Activated CD8-positive, alpha-beta memory T cell treated with anti-CD3 and anti-CD28 coated beads for 4 hours (primary cell): ENCODE results near the gene ARL6IP5.

Experiments
- DNase-seq, 2 donors: peaks; one replicate each; pipeline ENCODE4 v3.0.0-alpha.2; 2020; ENCODE audit warnings: low read depth in 2 of 2

ARL6IP5 gene

DNA sequence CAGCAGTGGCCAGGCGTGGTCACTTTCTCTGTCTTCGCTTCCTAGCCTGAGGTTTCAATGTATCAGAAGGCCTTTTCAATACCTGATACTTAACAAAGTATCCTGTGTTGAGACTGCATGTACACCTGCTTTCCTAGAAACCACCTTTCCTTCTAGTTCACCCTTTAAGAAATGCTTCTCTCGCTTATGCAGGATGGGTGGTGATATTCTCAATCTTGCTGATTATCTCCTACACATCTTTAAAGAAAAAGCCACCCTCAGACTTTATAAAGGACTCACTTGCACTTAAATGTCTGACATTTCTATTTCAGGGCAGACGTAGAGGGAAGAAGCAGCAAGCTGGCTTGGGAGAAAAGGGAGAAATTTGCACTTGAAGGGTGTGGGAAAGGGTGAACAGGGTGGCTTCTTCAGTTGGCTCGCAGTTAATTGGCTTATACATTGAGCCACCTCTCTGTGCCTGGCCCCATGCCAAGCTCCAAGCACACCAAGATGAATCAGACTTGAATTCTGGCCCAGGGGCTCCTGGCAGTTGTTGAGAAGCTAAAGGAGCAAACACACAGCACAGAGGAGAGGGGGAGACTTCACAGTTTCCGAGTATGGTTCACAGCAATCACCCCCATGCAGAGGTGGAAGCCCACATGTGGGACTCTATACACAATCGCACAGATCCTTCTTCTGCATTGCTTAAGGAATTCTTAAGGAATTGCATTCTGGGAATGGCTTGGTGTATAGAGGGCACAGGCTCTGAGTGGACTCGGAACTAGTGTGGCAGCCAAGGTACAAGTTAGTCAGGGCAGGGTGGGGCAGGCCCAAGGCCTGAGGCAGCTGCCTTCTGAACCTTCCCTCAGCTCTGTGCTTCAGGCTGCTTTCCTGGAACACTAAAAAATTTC, 1.3 kb downstream of the ARL6IP5 start:
- peak; percentile 54 to 63 for DNase-seq

DNA sequence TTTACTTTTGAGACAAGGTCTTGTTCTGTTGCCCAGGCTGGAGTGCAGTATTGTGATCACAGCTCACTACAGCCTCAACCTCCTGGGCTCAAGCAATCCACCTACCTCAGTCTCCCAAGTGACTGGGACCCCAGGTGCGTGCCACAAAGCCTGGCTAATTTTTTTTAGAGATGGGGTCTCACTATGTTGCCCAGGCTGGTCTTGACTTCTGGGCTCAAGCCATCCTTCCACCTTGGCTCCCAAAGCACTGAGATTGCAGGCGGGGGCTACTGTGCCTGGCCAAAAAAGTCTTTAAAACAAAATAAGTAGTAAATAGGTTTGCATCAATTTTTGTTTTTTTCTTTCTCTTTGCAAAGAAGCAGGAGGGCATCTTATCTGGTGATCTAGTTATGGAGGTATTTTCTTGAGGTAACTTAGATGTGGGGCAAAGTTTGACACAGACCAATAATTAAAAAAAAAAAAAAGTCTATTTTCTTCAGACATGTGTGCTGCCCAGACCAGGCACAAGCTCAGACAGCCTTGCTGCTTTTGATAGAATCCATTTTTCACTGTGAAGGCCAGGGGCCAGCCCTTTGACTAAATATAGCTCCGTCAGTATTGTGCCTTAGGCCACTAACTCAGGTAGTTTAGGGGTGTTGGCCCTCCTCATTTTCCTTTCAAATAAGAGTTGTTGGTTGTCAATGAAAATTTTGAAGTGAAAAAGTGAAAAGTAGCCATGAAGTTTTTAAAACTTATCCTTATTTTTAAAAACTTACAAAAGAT, 2.5 kb downstream of the ARL6IP5 start:
- no peak for DNase-seq

DNA sequence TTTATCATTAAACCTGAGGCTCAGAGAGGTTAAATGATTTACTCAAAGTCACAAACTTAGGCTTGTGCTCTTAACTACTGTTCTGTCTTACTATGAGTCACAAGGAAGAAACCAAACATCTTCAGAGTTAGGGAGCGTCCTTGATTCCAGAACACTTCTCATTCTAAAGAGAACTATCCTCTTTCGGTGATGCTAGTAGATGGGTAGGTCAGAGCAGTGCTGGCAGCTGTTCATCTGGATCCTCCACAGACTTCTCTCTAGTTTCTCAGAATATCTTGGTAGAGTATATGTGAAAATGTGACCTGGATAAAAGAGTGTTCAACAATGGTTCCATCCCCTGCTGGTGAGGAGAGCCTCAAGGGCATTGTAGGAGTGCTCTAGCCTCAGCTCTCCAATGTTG, 3.3 kb downstream of the ARL6IP5 start:
- DNase-seq = no peak

DNA sequence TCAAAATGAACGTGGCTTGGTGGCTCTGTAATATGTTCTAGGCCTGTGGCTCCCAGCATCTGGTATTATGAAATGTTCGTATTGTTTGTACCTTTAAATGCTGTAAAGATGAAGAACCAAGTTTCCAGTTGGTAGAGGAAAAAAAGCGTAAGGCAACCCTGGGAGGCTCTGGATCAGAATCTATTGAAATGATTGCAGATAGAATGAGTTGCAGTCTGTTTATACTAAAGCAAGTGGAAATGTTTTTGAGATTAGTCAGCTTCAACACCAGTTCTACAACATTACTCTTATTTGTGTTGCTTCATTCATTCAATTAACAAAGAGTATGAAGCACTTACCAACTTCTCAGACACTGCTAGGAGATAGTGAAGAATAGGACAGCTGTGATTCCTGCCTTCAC, 5.3 kb downstream of the ARL6IP5 start:
- no peak for DNase-seq

DNA sequence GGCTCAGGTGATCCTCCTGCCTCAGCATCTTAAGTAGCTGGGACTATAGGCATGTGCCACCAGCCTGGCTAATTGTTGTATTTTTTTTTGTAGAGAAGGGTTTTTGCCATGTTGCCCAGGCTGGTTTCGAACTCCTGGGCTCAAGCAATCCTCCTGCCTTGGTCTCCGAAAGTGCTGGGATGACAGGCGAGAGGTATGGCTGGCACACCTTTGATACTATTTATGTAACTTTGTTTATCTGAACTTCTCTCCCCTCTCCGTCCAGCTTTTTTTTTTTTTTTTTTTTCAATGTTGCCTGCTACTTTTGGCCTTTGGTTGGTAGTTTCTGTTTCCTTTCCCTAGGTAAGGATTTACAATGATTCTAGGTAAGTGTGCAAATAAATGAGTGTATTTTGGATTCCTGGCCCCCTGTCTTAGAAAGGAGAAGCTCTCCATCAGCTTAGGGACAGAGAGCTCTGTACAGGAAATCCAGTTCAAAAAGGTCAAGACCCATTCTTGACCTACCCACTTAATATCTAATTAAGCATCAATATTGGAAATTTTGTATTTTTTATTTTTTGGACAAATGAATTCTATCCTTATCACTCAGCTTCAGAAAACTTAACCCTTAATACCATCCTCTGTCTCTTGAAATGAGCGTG, 6.8 kb downstream of the ARL6IP5 start:
- no peak for DNase-seq

DNA sequence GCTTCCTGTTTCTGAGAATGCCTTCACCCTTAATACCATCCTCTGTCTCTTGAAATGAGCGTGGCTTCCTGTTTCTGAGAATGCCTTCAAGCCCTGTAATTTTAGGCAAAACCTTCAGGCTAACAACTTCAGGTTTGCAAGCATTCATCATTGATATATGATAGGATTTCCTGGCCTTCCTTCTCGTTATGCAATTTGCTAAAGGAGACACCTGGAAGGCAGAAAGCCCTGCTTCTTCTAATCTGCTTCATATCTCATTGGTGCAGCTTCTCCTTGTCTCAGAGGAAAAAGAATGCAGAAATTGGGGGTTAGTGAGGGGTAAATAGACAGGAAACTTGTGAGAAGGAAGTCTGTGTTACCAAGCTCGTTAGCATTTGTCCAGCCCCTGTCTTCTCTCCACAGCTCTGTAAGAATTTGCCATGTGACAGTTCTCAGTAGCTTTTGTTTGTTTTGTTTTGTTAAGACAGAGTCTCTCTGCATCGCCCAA, 7.3 kb downstream of the ARL6IP5 start:
- DNase-seq = no peak

DNA sequence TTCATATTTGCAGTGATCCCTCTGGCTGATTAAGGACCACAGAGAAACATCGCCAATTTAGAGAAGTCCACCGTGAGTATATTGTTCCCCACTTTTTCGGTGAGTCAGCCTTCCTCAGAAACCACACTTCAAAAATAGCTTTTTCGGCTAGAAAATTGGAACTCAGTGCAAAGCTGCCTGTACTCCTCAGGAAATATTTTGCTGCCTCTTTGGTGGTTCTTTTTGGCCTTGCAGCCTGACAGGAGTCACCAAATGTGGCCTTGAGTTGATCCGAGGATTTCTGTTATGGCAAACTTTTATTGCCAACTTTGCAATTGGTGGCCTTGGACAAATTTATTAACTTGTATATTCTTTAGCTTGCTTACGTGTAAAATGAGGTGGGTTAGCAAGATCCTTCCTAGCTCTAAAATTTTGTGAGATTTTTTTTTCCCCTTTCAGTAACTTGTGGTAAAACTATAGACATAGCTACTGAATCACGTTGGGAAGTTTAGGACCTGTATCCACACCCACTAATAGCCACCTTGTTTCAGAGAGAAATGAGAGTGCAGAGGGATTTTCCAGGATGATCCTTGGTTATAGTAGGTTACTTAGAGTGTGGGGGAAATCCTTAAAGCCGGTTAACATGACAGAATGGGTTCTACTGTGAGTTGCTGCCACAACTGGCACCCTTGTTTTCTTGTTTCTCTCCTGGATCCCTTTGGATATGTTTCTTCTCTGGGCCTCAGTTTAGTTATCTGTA, 9.9 kb downstream of the ARL6IP5 start:
- no peak for DNase-seq

DNA sequence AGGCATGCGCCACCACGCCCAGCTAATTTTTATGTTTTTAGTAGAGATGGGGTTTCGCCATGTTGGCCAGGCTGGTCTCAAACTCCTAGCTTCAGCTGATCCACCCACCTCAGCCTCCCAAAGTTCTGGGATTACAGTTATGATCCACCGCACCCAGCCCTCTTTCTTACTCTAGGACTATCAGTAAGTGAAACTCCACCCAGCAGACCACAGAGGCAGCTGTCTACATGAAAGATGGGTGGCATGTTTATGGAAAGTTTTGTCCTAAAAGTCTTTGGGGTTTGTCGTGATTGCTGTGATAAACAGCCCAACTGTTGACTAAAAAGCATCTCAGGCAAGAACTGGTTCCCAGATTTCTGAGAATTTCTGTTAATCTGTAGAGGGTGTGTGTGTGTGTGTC, 10.9 kb downstream of the ARL6IP5 start:
- DNase-seq = no peak

DNA sequence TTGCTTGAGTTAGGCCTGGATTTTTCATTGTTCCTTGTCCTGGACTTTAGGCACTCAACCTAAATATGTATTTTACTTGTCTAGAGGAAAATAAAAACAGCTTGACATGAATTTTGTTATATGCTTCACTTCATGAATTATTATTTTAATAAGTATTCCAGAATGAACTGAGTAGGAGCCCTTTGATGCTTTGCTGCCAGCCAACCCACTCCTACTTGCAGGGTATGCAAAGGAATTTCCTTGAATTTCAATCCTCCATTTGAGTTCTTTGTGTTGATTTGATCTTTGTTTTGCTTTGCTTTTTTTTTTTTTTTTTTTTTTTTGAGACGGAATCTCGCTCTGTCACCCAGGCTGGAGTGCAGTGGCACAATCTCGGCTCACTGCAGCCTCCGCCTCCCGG, 11.6 kb downstream of the ARL6IP5 start:
- no peak for DNase-seq

DNA sequence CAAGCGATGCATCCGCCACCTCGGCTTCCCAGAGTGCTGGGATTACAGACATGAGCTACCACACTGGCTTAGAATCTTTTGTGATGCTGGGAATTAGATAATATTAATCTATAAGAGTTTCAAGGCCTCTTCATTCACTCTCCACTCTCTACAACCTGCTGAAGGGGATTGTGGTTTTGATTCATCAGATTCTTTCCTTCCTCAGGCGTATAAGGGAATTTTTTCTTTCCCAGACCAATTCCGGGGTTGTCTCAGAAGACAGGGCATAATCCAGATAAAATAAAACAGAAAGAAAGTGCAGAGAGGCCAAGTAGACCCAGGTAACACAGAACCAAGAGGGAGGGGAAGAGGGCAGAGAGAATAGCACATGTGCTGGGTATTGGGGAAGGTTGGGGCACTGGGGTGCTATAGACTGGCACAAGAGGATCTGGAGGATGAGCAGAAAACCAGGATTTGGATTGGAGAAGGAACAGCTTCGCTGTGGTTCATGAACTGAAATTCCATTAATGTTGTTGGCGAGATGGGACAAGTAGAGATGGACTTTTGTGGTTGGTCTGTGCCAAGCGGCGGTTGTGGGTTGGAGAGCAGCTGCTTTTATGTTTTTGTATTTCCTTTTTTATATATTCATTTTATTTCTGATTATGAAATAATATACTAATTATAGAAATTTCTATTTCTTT, 12.8 kb downstream of the ARL6IP5 start:
- no peak for DNase-seq

DNA sequence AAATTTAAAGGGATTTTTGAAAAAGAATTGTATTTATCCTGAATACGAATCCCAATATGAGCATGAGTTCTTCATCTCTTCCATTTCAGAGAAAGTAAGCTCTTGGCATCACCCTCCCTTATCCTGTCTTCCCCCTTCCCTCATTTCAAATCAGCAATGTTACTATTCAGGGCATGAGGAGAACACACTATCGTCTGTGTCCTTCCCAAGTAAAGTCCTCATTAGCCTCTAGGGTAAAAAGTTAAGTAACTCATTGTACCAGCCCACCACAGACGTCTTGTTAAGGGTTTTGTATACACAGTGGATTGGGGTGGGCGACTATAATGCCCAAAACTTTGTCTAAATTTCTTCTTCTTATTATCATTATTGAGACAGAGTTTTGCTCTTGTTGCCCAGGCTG, 14.8 kb downstream of the ARL6IP5 start:
- DNase-seq = no peak

DNA sequence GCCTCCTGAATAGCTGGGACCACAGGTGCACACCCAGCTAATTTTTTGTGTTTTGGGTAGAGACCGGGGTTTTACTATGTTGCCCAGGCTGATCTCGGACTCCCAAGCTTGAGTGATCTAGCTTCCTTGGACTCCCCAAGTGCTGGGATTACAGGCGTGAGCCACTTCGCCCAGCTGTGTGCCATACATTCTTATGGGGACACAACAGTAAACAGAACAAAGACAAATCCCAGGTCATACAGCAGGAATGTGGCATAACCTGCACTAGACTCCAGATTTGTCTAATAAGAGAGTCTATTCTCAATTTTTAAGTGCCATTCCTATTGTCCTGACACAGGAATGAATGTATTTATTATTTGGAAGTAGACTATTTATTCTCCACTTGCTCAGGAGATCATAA, 17.6 kb downstream of the ARL6IP5 start:
- no peak for DNase-seq

DNA sequence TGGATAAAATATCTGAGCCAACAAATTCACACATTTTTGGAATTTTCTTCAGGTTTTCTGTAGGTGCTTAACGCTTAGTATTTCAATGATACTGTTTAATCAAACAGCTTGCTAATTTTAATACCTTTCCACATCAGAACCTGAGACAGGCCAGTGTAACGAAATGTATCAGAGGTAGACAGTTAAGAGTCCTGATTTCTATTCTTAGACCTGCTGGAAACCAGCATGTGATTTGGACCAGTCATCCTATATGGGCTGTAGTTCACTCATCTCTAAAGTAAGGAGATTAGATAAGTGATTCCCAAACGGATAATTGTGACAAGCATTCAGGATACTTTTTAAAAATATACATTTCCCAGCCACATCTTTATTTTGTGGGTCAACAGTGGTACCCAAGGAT, 18.4 kb downstream of the ARL6IP5 start:
- no peak for DNase-seq

DNA sequence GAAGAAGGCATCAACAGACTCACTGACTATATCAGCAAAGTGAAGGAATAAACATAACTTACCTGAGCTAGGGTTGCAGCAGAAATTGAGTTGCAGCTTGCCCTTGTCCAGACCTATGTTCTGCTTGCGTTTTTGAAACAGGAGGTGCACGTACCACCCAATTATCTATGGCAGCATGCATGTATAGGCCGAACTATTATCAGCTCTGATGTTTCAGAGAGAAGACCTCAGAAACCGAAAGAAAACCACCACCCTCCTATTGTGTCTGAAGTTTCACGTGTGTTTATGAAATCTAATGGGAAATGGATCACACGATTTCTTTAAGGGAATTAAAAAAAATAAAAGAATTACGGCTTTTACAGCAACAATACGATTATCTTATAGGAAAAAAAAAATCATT, 19.8 kb downstream of the ARL6IP5 start:
- no peak for DNase-seq

DNA sequence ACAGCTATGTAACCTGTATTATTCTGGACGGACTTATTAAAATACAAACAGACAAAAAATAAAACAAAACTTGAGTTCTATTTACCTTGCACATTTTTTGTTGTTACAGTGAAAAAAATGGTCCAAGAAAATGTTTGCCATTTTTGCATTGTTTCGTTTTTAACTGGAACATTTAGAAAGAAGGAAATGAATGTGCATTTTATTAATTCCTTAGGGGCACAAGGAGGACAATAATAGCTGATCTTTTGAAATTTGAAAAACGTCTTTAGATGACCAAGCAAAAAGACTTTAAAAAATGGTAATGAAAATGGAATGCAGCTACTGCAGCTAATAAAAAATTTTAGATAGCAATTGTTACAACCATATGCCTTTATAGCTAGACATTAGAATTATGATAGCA, 20.6 kb downstream of the ARL6IP5 start:
- DNase-seq = no peak

DNA sequence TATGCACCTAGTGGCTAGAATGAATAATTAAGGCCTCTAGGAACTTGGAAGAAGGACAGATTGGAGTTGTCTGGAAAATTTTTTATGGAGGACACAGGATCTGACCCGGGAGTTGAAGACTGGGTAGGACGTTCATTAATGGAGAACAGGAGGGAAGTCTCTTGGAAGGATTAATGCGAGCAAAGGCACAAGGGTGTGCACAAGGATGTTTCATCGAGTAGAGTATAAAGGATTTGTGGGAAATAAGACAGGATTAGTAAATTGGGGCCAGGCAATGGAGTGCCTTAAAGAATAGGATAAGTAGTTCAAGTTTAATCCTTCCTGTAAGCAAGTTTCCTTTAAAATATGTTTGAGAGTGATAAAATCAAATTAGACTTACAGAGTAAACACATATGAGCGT, 23.1 kb downstream of the ARL6IP5 start:
- no peak for DNase-seq

DNA sequence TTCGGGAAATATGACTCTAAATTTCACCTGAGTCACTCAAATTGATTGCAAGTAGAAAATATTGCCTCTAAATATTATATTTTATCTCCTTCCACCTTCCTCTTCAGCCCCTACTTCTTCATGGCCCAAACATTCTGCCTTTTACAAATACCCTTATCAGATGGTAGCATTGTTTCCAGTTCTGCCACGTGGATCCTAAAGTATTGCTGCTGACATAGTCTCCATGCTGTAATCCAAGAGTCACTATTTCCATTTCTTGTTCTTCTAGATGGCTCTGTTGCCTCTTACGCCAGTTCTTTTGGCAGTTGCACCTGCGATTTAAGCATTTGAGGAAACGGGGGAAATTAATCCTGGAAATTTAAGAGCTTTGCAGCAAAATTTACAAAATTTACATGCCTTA, 24.1 kb downstream of the ARL6IP5 start:
- DNase-seq = no peak

DNA sequence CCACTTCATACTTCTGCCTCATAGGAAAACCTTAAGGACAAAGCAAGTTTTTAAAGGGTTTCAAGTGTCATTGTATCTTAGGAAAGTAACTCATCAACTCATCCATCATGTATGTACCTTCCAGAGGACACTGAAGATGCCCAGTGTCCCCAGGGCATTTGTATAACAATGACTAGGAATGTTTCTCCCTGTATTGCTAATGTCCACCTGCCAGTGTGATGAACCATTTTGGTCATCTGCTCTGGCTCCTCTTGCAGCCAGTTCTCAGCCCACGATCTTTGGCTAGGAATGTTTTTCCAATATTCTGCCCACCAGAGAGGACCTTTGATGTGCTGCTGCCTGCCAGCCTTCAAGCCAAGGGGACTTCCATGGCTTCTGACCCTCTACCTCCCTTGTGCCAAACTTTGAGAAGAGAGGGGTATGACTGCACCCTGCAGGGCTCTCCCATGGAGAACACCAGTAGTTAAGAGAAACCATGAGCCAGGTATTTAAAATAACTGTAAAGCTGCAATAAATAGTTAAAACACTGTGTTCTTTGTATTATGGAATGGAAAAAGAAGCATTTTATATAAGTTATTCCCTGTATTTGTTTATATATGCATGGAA, 26.3 kb downstream of the ARL6IP5 start:
- no peak for DNase-seq

DNA sequence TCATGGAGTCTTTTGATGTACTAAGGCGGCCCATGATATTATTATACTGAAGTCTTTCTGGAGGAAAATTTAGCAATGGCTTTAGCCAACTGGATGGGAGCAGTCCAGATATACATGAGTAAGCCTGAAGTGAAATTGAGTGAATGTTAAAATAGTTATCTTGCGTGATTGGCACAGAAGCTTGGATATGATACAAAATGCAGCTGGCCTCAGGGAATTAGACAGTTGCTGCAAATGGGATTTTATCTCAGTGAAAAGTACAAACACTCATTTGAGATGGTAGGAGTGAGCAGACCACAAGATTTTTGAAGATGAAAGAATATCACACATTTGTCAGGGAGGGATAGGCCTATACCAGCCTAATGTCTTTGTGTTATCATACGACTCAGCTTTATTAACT, 28.8 kb downstream of the ARL6IP5 start:
- no peak for DNase-seq

DNA sequence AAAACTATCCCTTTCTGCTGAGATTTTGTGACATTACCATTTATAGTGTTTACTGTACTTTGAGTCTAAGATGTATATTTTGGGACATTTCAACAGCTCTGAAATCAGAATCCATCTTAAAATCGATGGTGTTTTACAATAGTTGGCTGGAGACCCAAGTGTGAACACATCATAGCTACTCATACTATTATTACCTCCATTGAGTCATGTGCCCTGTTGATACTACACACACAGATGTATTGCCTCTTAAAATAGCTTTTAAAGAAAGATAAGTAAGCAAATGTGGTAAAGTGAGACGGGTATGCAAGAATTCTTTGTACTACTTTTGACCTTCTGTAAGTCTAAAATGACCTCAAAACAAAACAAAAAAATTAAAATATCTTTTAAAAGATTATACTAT, 31.0 kb downstream of the ARL6IP5 start:
- no peak for DNase-seq

DNA sequence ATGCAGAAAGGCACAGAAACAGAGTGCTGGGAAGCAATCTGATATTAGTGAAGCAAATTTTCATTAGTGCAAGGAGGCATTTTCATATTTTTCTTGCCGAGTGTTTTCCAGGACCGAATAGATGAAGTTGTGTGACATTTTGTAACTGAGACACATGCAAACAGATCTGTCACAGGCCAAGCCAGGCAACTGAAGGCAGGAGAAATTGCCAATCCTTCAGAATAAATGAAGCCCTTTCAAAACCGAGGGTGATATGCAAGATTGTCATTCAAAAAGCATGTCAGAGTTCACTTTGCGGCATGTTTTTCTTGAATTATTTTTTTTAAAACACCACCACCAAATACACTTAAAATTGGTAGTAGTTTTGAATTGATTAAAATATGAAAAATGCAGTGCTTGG, 31.4 kb downstream of the ARL6IP5 start:
- DNase-seq = no peak
